Measurements from ENCODE around the gene MAGI2. TPM values are rescaled to one million over a fixed set of nuclear protein-coding genes. Genes with fewer than 3 reads are reported as not detected.

The MAGI2 gene
- total and polyA plus RNA-seq, 4 donors, result 0.37 to 4.1 (median 1.4) TPM

GRCh38 chr7:79298145-79298760 is 155.2 kb downstream of the MAGI2 start:
- TF ChIP-seq ATF3 (IDR thresholded peaks at IDR 0.05), result no peak
- no peak for TF ChIP-seq YY1 (IDR thresholded peaks at IDR 0.05)
- TF ChIP-seq CTCF (IDR thresholded peaks at IDR 0.05; ENCODE audit: low read depth, low read length, missing input control), result peak; percentile 83
- TF ChIP-seq RAD21 (IDR thresholded peaks at IDR 0.05), result peak; percentile 85 to 86
- H3K9ac ChIP-seq (ENCODE audit: low read depth in 1 of 2, low read length in 2 of 2), result no peak overlapping the region
- 86% methylated on average over 3 of the region's 3 CpGs for WGBS
- DNase-seq (ENCODE audit: low spot score), result no peak
- peaks cover 0 to 9% (median 6%) of the 10 kb centered on the region in 4 donors for H3K4me1 ChIP-seq (ENCODE audit: control insufficient read depth in 4 of 4, insufficient read depth in 4 of 4, low read length in 3 of 4)
- no peak overlapping the region for H3K27ac ChIP-seq (ENCODE audit: low read depth in 1 of 2, low read length in 2 of 2)
- no peaks in the 10 kb centered on the region for H3K36me3 ChIP-seq (ENCODE audit: control insufficient read depth in 4 of 4, insufficient read depth in 3 of 4, low read depth in 1 of 4, low read length in 3 of 4)
- H3K9me3 ChIP-seq (ENCODE audit: control insufficient read depth in 4 of 4, low read length in 3 of 4), result no peaks in the 10 kb centered on the region
- H3K27me3 ChIP-seq (ENCODE audit: control insufficient read depth in 4 of 4, insufficient read depth in 4 of 4, low read length in 3 of 4), result no peaks in the 10 kb centered on the region
- no peak overlapping the region for H3K4me3 ChIP-seq (ENCODE audit: low read depth in 1 of 3, low read length in 3 of 3)

- Histone ChIP-seq H3K4me1 (ENCODE audit: control insufficient read depth in 4 of 4, insufficient read depth in 4 of 4, low read length in 3 of 4) (peaks cover 0 to 9% (median 5%) of the 10 kb centered on the region in 4 donors), H3K4me3 (ENCODE audit: low read depth in 1 of 3, low read length in 3 of 3) (no peak overlapping the region), H3K27ac (ENCODE audit: low read depth in 1 of 2, low read length in 2 of 2) (no peak overlapping the region), H3K9me3 (ENCODE audit: control insufficient read depth in 4 of 4, low read length in 3 of 4) (no peaks in the 10 kb centered on the region), H3K36me3 (ENCODE audit: control insufficient read depth in 4 of 4, insufficient read depth in 3 of 4, low read depth in 1 of 4, low read length in 3 of 4) (no peaks in the 10 kb centered on the region), H3K9ac (ENCODE audit: low read depth in 1 of 2, low read length in 2 of 2) (no peak overlapping the region), H3K27me3 (ENCODE audit: control insufficient read depth in 4 of 4, insufficient read depth in 4 of 4, low read length in 3 of 4) (no peaks in the 10 kb centered on the region)
- DNase-seq (ENCODE audit: low spot score), result no peak
- WGBS, result 84% methylated on average over 1 of the region's 1 CpG
- TF ChIP-seq REST (IDR thresholded peaks at IDR 0.05) (no peak), ATF3 (IDR thresholded peaks at IDR 0.05) (no peak), SP1 (IDR thresholded peaks at IDR 0.05) (no peak), RAD21 (IDR thresholded peaks at IDR 0.05) (no peak), HNF4G (IDR thresholded peaks at IDR 0.05) (no peak), EGR1 (IDR thresholded peaks at IDR 0.05; ENCODE audit: low read depth in 2 of 2) (no peak), FOXA2 (IDR thresholded peaks at IDR 0.05) (no peak), CTCF (IDR thresholded peaks at IDR 0.05; ENCODE audit: low read depth, low read length, missing input control) (no peak), JUND (IDR thresholded peaks at IDR 0.05) (no peak), MAX (IDR thresholded peaks at IDR 0.05) (no peak), HNF4A (conservative IDR thresholded peaks at IDR 0.05) (no peak), RXRA (IDR thresholded peaks at IDR 0.05) (no peak), TAF1 (conservative IDR thresholded peaks at IDR 0.05) (no peak), GABPA (IDR thresholded peaks at IDR 0.05 in 1 of 2, conservative IDR thresholded peaks at IDR 0.05 in 1 of 2) (no peak), YY1 (IDR thresholded peaks at IDR 0.05) (no peak)
These were observed 156.7 kb downstream of the MAGI2 start for GRCh38 chr7:79296553-79297320.

Data from liver (tissue), 9 donors.